ENCODE results near the gene PAPSS1. TPM values are rescaled to one million over a fixed set of nuclear protein-coding genes. Genes with fewer than 3 reads are reported as not detected.
"Not testable (repeated sequence)": the region's sequence is repeated elsewhere in the genome, so short reads cannot be mapped to it uniquely, and the experiment has no call there.

The PAPSS1 gene
- total and polyA plus RNA-seq, 2 donors (not counting 3 experiments of a cell fraction or from before 2014, with no cell fraction given) = 69.6 to 77.2 TPM

- H3K9ac ChIP-seq (replicated peaks; ENCODE audit: extremely low read depth, insufficient read depth, low read length); H3K4me2 ChIP-seq (ENCODE audit: insufficient read depth, low read length); H3K9me3 ChIP-seq (replicated peaks; ENCODE audit: control insufficient read depth, insufficient read depth, low read length); H3K36me3 ChIP-seq (ENCODE audit: control insufficient read depth in 2 of 2, extremely low read depth in 1 of 2, insufficient read depth in 2 of 2, low read length in 2 of 2); H3K4me1 ChIP-seq (ENCODE audit: control insufficient read depth, extremely low read depth, insufficient read depth, low read length); H3K27ac ChIP-seq (ENCODE audit: insufficient read depth, low read depth, low read length); H3K27me3 ChIP-seq (ENCODE audit: control insufficient read depth in 2 of 2, insufficient read depth in 2 of 2, low read length in 2 of 2); H4K20me1 ChIP-seq (replicated peaks; ENCODE audit: control insufficient read depth, extremely low read depth, insufficient read depth, low read length); POLR2A ChIA-PET; H2AFZ ChIP-seq (ENCODE audit: low read depth, low read length); H3K79me2 ChIP-seq (ENCODE audit: control insufficient read depth, insufficient read depth, low read length); BruUV-seq (replicated peaks); H3K9me1 ChIP-seq (replicated peaks; ENCODE audit: control insufficient read depth, extremely low read depth, insufficient read depth, low read length); H3K4me3 ChIP-seq (replicated peaks in 1 of 3; ENCODE audit: insufficient read depth in 1 of 3, low read depth in 1 of 3, low read length in 3 of 3); FAIRE-seq; CTCF ChIA-PET; intact Hi-C loops (cut with micrococcal nuclease); dilution Hi-C loops (cut with MboI; ENCODE audit: extremely low pct_ligation_motif_present, low sequenced_read_pairs): not testable (repeated sequence)
- peak; percentile 13 for DNase-seq (ENCODE audit: low read depth, low spot score)
Observed at GRCh38 chr4:107726131-107726925, 6.3 kb upstream of the PAPSS1 start.

DNA sequence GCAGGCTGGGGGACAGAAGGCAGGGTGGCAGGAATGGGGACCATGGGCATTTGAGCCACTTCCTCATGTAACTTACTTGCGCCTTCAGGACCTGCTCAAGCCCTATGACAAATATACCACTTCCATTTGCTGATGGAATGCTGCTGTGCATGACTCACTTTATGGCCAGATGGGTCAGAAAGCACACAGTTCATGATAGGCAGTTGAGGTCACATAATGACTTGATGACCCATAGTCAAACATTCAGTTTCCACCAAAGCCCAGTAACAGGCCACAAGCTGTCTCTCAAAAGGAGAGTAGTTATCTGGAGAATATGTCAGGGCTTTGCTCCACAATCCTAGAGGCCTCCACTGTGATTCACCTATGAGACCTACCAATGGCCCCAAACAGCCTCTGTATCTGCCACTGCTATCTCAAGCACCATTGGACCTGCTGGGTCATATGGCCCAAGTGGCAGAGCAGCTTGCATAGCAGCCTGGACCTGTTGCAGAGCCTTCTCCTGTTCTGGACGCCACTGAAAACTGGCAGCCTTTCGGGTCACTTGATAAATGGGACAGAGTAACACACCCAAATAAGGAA is 5.3 kb upstream of the PAPSS1 start:
- dilution Hi-C loops (cut with MboI; ENCODE audit: extremely low pct_ligation_motif_present, low sequenced_read_pairs) = no loop called here
- Histone ChIP-seq H3K9me3 (replicated peaks; ENCODE audit: control insufficient read depth, insufficient read depth, low read length) (no peaks in the 10 kb centered on the region), H3K4me1 (ENCODE audit: control insufficient read depth, extremely low read depth, insufficient read depth, low read length) (no peaks in the 10 kb centered on the region), H3K27me3 (ENCODE audit: control insufficient read depth in 2 of 2, insufficient read depth in 2 of 2, low read length in 2 of 2) (no peaks in the 10 kb centered on the region), H3K4me3 (replicated peaks in 1 of 3; ENCODE audit: insufficient read depth in 1 of 3, low read depth in 1 of 3, low read length in 3 of 3) (no peak overlapping the region), H3K9ac (replicated peaks; ENCODE audit: extremely low read depth, insufficient read depth, low read length) (no peak overlapping the region), H3K27ac (ENCODE audit: insufficient read depth, low read depth, low read length) (no peak overlapping the region), H2AFZ (ENCODE audit: low read depth, low read length) (no peak overlapping the region), H3K4me2 (ENCODE audit: insufficient read depth, low read length) (no peak overlapping the region), H3K9me1 (replicated peaks; ENCODE audit: control insufficient read depth, extremely low read depth, insufficient read depth, low read length) (no peaks in the 10 kb centered on the region), H3K36me3 (ENCODE audit: control insufficient read depth in 2 of 2, extremely low read depth in 1 of 2, insufficient read depth in 2 of 2, low read length in 2 of 2) (no peaks in the 10 kb centered on the region), H3K79me2 (ENCODE audit: control insufficient read depth, insufficient read depth, low read length) (no peaks in the 10 kb centered on the region), H4K20me1 (replicated peaks; ENCODE audit: control insufficient read depth, extremely low read depth, insufficient read depth, low read length) (no peaks in the 10 kb centered on the region)
- no peak for FAIRE-seq
- ChIA-PET CTCF (no interaction called here), POLR2A (no interaction called here)
- no TSS peak for BruUV-seq (replicated peaks)
- DNase-seq (ENCODE audit: low read depth, low spot score) = no peak
- TF ChIP-seq POLR2A (IDR thresholded peaks at IDR 0.05; ENCODE audit: low read depth, low read length) = no peak
- no peak for TF ChIP-seq POLR2AphosphoS5 (IDR thresholded peaks at IDR 0.05; ENCODE audit: insufficient read depth, low read depth, low read length)
- TF ChIP-seq EZH2 (IDR thresholded peaks at IDR 0.05; ENCODE audit: borderline replicate concordance, low read depth, low read length, severe bottlenecking) = no peak
- TF ChIP-seq MAX (IDR thresholded peaks at IDR 0.05; ENCODE audit: insufficient read depth, insufficient read length) = no peak
- no peak for TF ChIP-seq FOS (IDR thresholded peaks at IDR 0.05; ENCODE audit: borderline replicate concordance, insufficient read depth, low read length)
- TF ChIP-seq JUN (IDR thresholded peaks at IDR 0.05; ENCODE audit: borderline replicate concordance, insufficient read depth, insufficient read length, low read depth) = no peak
- TF ChIP-seq GATA2 (IDR thresholded peaks at IDR 0.05; ENCODE audit: insufficient read depth, insufficient read length, low read depth, low read length) = no peak
- TF ChIP-seq MYC (IDR thresholded peaks at IDR 0.05; ENCODE audit: low read depth, low read length) = no peak
- TF ChIP-seq, protein P1, sequence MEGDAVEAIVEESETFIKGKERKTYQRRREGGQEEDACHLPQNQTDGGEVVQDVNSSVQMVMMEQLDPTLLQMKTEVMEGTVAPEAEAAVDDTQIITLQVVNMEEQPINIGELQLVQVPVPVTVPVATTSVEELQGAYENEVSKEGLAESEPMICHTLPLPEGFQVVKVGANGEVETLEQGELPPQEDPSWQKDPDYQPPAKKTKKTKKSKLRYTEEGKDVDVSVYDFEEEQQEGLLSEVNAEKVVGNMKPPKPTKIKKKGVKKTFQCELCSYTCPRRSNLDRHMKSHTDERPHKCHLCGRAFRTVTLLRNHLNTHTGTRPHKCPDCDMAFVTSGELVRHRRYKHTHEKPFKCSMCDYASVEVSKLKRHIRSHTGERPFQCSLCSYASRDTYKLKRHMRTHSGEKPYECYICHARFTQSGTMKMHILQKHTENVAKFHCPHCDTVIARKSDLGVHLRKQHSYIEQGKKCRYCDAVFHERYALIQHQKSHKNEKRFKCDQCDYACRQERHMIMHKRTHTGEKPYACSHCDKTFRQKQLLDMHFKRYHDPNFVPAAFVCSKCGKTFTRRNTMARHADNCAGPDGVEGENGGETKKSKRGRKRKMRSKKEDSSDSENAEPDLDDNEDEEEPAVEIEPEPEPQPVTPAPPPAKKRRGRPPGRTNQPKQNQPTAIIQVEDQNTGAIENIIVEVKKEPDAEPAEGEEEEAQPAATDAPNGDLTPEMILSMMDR (IDR thresholded peaks at IDR 0.05; ENCODE audit: extremely low read depth in 1 of 2, insufficient read depth in 1 of 2, low read depth in 1 of 2, low read length in 2 of 2) = no peak
- intact Hi-C loops (cut with micrococcal nuclease) = no loop called here
